SH-SY5Y (cell line): ENCODE results near the gene TRMT1L.

Source experiments
- GATA2 ChIP-seq: IDR thresholded peaks from 2 replicates; pipeline ENCODE4 v1.6.1; 2011; ENCODE audit warnings: mild to moderate bottlenecking, low read depth, low read length
- GATA3 ChIP-seq: IDR thresholded peaks from 2 replicates; pipeline ENCODE4 v1.6.1; 2011; ENCODE audit warnings: low read depth, mild to moderate bottlenecking, low read length, moderate library complexity

DNA sequence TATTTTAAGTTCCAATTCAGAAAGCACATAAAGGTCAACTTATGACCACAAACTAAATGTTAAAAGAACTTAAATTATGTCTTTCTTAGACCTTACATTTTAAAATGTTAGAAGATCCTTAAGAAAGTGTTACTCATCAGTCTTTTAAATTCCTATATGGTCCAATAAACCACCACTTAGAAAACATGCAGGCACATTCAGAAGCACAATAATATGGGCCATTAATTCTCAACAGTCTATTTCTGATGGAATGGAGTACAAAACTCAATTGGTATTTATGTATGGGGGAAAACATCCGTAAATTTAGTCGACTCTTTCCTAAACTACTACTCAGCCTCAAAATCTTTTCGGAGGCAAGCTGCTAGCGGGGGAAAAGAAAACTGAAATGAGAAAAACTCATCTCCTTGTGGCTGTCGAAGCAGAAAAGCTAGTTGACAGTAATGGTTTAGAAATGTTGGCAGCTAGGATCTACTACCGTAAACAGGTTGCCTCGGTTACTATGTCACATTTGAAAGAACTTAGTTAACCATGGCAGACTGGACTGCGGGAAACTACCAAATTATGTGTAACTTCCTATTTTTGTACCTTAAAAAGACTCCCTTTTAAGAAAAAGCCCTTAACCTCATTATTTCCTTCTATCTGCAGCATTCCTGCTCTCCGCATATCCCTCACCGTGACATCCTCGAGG lies 1.0 kb downstream of the TRMT1L start:
- TF ChIP-seq GATA2 (no peak), GATA3 (no peak)
